GM13977 (cell line): ENCODE data around the gene C3orf18.

Source experiments
- DNase-seq: peaks from one replicate; pipeline ENCODE4 v3.0.0; 2012; ENCODE audit warnings: low spot score
- in situ Hi-C: fragments of 300-500 bp; cut with MboI; formaldehyde crosslinking; loops from one replicate; pipeline ENCODE4 v1.12.0; 2022; ENCODE audit warnings: low sequenced_read_pairs, low pct_unique_long_range_greater_than_20kb, mixed read lengths, inconsistent platforms; ENCODE audit not compliant: unreplicated experiment
- TF ChIP-seq, protein P1 (sequence below): IDR thresholded peaks from 2 replicates; pipeline ENCODE4 v1.5.1; 2012; ENCODE audit warnings: mild to moderate bottlenecking, control low read depth; ENCODE audit not compliant: insufficient read depth; ENCODE audit errors: extremely low read depth, missing control alignments

C3orf18 gene

GRCh38 chr3:50581459-50581842 lies 13.9 kb upstream of the C3orf18 start:
- TF ChIP-seq, protein P1, sequence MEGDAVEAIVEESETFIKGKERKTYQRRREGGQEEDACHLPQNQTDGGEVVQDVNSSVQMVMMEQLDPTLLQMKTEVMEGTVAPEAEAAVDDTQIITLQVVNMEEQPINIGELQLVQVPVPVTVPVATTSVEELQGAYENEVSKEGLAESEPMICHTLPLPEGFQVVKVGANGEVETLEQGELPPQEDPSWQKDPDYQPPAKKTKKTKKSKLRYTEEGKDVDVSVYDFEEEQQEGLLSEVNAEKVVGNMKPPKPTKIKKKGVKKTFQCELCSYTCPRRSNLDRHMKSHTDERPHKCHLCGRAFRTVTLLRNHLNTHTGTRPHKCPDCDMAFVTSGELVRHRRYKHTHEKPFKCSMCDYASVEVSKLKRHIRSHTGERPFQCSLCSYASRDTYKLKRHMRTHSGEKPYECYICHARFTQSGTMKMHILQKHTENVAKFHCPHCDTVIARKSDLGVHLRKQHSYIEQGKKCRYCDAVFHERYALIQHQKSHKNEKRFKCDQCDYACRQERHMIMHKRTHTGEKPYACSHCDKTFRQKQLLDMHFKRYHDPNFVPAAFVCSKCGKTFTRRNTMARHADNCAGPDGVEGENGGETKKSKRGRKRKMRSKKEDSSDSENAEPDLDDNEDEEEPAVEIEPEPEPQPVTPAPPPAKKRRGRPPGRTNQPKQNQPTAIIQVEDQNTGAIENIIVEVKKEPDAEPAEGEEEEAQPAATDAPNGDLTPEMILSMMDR: no peak
- DNase-seq: no peak
- in situ Hi-C loops: no loop called here

DNA sequence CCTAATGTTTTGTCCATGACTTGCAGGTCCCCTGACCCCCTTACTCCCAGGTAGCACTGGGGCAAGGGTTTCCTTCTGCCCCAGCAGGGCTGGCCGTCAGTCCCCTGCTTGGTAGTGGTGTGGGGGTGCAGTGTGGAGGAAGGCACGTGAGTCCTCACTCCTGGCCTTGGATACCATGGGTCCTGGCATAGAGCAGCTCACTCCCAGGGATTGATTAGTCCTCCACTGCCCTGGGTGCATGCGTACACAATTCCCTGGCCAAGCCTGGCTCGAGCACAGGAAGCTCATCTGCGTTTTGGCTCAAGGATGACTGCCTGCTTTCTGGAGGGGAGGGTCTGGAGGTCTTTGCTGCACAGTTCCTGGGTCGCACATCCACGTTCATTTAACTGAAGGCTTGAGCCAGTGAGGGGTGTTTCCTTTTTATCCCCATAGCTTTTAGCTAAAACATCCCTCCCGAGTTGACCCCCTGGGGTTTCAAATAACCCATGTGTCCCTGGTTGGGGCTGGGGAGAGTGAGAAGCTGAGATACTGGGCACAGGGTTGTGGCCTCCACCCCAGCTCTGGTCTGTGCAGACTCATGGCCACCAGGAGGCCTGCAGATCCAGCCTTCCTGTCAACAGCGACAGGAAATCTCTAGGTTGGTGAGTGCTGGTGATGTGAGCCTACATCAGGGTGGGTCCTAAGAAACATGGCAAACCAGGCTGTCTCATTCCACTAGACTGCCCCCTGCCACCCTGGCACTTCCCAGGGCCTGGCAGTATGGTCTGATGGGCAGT lies 13.3 kb upstream of the C3orf18 start:
- no peak for DNase-seq
- TF ChIP-seq, protein P1: no peak
- in situ Hi-C loops: no loop called here

DNA sequence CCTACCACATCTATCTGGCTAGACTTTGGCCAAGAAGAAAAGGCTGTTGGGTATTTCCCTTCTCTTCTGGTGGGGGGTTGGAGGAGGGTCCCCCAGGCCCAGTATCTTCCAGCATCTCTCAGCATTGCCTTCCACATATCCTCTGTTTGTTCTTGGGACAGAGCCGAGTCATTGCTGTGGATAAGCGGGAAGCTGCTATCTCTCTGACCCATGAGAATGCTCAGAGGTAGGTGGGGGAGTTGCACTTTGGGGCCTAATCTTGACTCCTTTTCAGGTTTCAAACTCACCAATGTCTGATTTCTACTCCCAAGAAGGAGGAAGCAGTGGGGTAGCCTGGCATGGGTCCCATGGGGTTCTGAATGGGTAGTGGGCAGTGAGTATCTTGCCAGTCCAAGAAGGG lies 9.8 kb upstream of the C3orf18 start:
- TF ChIP-seq, protein P1: no peak
- in situ Hi-C loops: loop anchor here (5.0 kb wide), 1 partner anchor 35 kb away; the partner anchor contains the start of gene CISH
- DNase-seq: no peak

GRCh38 chr3:50575372-50575771 lies 7.8 kb upstream of the C3orf18 start:
- DNase-seq: no peak
- in situ Hi-C loops: loop anchor here (5.0 kb wide), 1 partner anchor 37 kb away; the partner anchor contains the start of gene CISH

DNA sequence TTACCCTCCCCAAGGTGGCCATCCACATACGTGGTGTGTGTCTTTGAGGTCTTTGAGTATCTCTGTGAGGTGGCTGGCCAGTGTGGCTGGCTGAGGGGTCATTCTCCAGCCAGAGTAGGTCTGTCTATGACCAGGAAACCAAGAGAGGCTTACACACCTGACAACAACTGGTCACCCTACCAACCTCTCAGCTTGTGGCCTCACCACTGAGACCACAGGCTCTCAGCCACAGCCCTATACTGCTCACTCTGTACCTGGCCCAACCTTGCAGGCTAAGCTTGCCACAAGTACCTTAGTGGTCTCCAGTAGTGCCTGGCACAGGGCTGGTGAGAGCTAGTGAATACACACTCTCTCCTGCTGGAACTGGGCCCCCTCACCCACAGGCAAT lies 6.9 kb upstream of the C3orf18 start:
- TF ChIP-seq, protein P1: no peak
- in situ Hi-C loops: no loop called here
- no peak for DNase-seq

More at GRCh38 chr3:50575372-50575771, 7.8 kb upstream of the C3orf18 start:
- TF ChIP-seq, protein P1: no peak

DNA sequence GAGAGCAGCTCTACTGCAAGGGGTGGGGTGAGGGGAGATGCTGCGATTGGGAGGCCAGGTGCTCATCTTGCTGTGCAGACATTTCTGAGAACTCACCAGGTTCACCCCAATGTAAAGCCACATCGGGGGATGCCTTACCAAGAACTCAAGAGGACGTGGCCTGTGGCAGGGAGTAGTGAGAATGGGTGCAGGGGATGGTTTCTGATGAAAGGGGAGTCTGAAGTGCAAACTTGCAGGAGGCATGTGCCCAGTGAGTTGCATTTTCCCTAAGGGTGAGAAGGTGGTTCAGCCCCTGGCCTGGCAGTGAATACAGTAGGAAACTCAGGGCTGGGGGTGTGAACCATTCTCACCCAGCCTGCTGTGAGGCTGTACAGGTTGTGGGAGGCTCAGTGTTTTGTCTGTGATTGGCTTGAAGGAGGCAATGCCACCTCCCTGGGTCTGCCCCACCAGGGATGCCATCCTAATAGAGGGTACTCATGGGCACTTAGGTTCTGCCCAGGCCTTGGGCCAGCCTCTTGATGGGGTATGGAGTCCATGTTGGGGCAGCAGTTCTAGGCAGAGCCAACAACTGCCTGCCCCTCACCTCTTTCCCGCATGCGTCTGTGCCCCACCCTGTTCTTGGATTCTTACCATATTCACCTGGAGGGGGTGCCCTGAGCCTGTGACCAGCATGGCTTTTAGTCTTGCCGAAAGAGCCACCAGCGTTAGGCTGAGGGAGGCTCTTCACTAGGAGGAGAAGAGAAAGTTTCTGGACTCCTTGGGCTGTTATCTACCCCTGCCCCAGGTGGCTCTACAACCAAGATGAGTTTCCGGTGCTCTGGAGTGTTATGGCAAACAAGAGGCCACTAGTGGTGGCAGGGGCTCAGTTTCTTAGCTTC lies 6.3 kb upstream of the C3orf18 start:
- in situ Hi-C loops: no loop called here
- TF ChIP-seq, protein P1: no peak
- DNase-seq: no peak
